HepG2 (cell line): ENCODE data around the gene RABL6. TPM values are rescaled to one million over a fixed set of nuclear protein-coding genes. Genes with fewer than 3 reads are reported as not detected.
A peak's percentile ranks its signal among the peaks of the same experiment; 100 is the strongest.

Experiments used
- ATF3 ChIP-seq: sonication (generic); formaldehyde crosslinking; IDR thresholded peaks from 2 replicates; pipeline ENCODE4 v1.4.0; 2020; ENCODE audit warnings: missing genetic modification reagents
- ATRX ChIP-seq: sonication (generic); formaldehyde crosslinking; IDR thresholded peaks from 2 replicates; pipeline ENCODE4 v1.4.0; 2020; ENCODE audit warnings: missing genetic modification reagents, borderline replicate concordance
- BRF2 ChIP-seq: sonication (generic); formaldehyde crosslinking; IDR thresholded peaks from 2 replicates; pipeline ENCODE4 v1.8.1; 2022; ENCODE audit warnings: mild to moderate bottlenecking, missing genetic modification reagents
- FOSL2 ChIP-seq: sonication (generic); formaldehyde crosslinking; IDR thresholded peaks from 2 replicates; pipeline ENCODE4 v1.4.0; 2020; ENCODE audit warnings: missing genetic modification reagents
- GZF1 ChIP-seq: sonication (generic); formaldehyde crosslinking; IDR thresholded peaks from 2 replicates; pipeline ENCODE4 v1.5.1; 2020; ENCODE audit warnings: mild to moderate bottlenecking, missing genetic modification reagents
- HINFP ChIP-seq: sonication (generic); formaldehyde crosslinking; IDR thresholded peaks from 2 replicates; pipeline ENCODE4 v1.4.0; 2020; ENCODE audit warnings: low read depth, mild to moderate bottlenecking, missing genetic modification reagents
- HMGXB3 ChIP-seq: sonication (generic); formaldehyde crosslinking; IDR thresholded peaks from 2 replicates; pipeline ENCODE4 v1.4.0; 2020; ENCODE audit warnings: missing genetic modification reagents, borderline replicate concordance
- MIER3 ChIP-seq: IDR thresholded peaks from 2 replicates; pipeline ENCODE4 v1.6.1; 2016; ENCODE audit warnings: missing compliant biosample characterization, borderline replicate concordance
- PITX1 ChIP-seq: sonication (generic); formaldehyde crosslinking; IDR thresholded peaks from 2 replicates; pipeline ENCODE4 v1.5.1; 2020; ENCODE audit warnings: mild to moderate bottlenecking, missing genetic modification reagents
- POGK ChIP-seq: sonication (generic); formaldehyde crosslinking; conservative IDR thresholded peaks from 2 replicates; pipeline ENCODE4 v1.8.0; 2022; ENCODE audit warnings: mild to moderate bottlenecking, moderate library complexity, missing genetic modification reagents
- PREB ChIP-seq: sonication (generic); formaldehyde crosslinking; IDR thresholded peaks from 2 replicates; pipeline ENCODE4 v1.4.0; 2020; ENCODE audit warnings: missing genetic modification reagents
- REL ChIP-seq: sonication (generic); formaldehyde crosslinking; conservative IDR thresholded peaks from 2 replicates; pipeline ENCODE4 v1.8.0; 2022; ENCODE audit warnings: mild to moderate bottlenecking, missing genetic modification reagents, moderate library complexity
- RFXAP ChIP-seq: sonication (generic); formaldehyde crosslinking; IDR thresholded peaks from 2 replicates; pipeline ENCODE4 v1.4.0; 2020; ENCODE audit warnings: missing genetic modification reagents, borderline replicate concordance
- THRA ChIP-seq: sonication (generic); formaldehyde crosslinking; IDR thresholded peaks from 2 replicates; pipeline ENCODE4 v1.4.0; 2020; ENCODE audit warnings: missing genetic modification reagents, borderline replicate concordance
- ZMYM4 ChIP-seq: sonication (generic); formaldehyde crosslinking; IDR thresholded peaks from 2 replicates; pipeline ENCODE4 v1.8.1; 2023; ENCODE audit warnings: mild to moderate bottlenecking, missing genetic modification reagents
- ZNF547 ChIP-seq: sonication (generic); formaldehyde crosslinking; IDR thresholded peaks from 2 replicates; pipeline ENCODE4 v1.5.1; 2020; ENCODE audit warnings: mild to moderate bottlenecking, missing genetic modification reagents
- ZNF773 ChIP-seq: sonication (generic); formaldehyde crosslinking; IDR thresholded peaks from 2 replicates; pipeline ENCODE4 v1.4.0; 2020; ENCODE audit warnings: missing genetic modification reagents, borderline replicate concordance
- polyA plus RNA-seq, 8 experiments: library from polyadenylated mRNA; depleted of rRNA in 3 of 8; stranded (reverse) in 7 of 8; unstranded in 1 of 8; fragments of >200 nt; fragmentation: Illumina TruSeq in 4 of 8; extraction: Trizol in 4 of 8; gene quantifications; 2 replicates each; pipeline versions ENCODE4 v1.2.1 to v1.2.3, GENCODE V29; 2011 to 2016; ENCODE audit warnings: low read depth in 4 of 8, missing spikeins in 1 of 8, mixed read lengths in 1 of 8; ENCODE audit not compliant: insufficient read depth in 1 of 8
- total RNA-seq, 5 experiments: library from RNA; depleted of rRNA; stranded (reverse); fragments of >200 nt; fragmentation: Illumina TruSeq; extraction: Trizol; gene quantifications; 2 replicates each; pipeline ENCODE4 v1.2.3, GENCODE V29; 2016; ENCODE audit warnings: low read depth in 1 of 5

The RABL6 gene
- total and polyA plus RNA-seq, 2 of the 13 experiments (the other 11 are each of a cell fraction or from before 2014, with no cell fraction given) = 81.5 to 125 TPM

- no peak for TF ChIP-seq BRF2 (CRISPR knock-in tag)
- no peak for TF ChIP-seq POGK
- TF ChIP-seq HMGXB3 (CRISPR knock-in tag) = no peak
- TF ChIP-seq THRA (CRISPR knock-in tag) = no peak
- TF ChIP-seq RFXAP (CRISPR knock-in tag) = no peak
- no peak for TF ChIP-seq FOSL2 (CRISPR knock-in tag)
- no peak for TF ChIP-seq PREB
- TF ChIP-seq HINFP = no peak; the same call in 1 of the 2 replicates
- no peak for TF ChIP-seq ZNF547
- TF ChIP-seq GZF1 (CRISPR knock-in tag) = 0 out of 2 replicates have a peak, but pooled peaks have one; percentile 68
- TF ChIP-seq REL (CRISPR knock-in tag) = no peak
- no peak for TF ChIP-seq ATRX (CRISPR knock-in tag)
- no peak for TF ChIP-seq MIER3 (CRISPR knock-in tag)
- no peak for TF ChIP-seq ZNF773 (CRISPR knock-in tag)
- no peak for TF ChIP-seq ATF3 (CRISPR knock-in tag)
- TF ChIP-seq ZMYM4 (CRISPR knock-in tag) = no peak
- peak; percentile 70; the same call in 1 of the 2 replicates for TF ChIP-seq PITX1
Observed at GRCh38 chr9:136787690-136788400, 19.9 kb upstream of the RABL6 start (continued).
